ENCODE results near the gene CHN2.

The CHN2 gene

DNA sequence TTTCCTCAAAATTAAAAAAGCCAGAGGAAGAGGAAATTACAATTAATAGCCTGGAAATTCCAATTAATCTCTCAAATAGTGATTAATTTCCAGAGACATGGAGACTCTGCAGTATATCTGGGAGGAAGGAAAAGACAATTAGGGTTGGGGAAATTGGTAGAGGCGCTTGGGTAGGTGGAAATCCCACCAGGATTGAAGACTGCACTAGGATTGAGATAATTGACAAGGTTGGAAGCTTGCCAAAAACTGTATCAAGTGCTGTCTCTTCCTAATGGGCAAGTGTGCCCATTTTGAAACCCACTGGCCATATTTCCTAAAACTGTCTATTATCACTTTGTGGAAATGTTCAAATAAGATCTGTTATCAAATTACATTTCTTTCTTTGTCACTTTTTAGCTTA is 21.6 kb downstream of the CHN2 start:
- no peak for DNase-seq (ENCODE audit: low read depth, low spot score)

DNA sequence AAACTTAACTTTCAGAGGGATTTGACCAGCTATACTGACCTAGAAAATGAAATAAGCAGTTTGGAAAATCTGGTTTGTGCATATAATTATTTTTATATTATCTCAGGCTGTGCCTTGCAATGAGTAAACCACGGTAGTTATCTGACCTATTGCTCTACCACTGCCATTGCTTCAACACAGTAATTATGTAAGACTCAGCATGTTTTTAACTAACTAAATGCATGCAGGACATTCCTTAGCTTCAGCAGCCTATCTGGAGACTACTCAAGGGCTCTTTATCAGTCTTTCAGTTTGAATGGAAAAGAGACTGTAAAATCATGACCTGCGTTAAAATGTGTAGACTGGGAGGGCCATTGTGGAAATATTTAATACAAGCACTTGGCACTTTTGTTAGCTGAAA is 22.5 kb downstream of the CHN2 start:
- no peak overlapping the region for H3K27ac ChIP-seq
- DNase-seq (ENCODE audit: low read depth, low spot score): no peak

More for the DNA sequence above, 21.6 kb downstream of the CHN2 start:
- no peak overlapping the region for H3K27ac ChIP-seq

DNA sequence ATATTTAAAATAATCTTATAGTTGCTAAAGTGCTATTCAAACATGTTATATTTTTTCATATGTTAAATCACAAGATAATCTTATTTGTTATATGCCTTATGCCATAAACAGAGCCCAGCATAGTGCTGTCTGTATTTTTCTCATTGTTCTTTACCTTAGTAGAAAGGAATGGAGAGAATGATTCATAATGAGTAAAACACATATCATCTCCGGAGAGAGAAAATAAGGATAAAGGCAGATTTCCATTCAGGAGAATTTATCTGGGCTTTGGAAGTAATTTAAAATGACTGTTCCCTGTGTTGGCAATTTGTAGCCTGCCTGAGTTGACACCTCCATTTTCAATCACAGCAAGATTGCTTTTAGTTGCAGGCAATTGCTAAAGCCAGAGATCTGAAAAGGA is 30.2 kb downstream of the CHN2 start:
- no peak for DNase-seq (ENCODE audit: low read depth, low spot score)
- no peak overlapping the region for H3K27ac ChIP-seq

DNA sequence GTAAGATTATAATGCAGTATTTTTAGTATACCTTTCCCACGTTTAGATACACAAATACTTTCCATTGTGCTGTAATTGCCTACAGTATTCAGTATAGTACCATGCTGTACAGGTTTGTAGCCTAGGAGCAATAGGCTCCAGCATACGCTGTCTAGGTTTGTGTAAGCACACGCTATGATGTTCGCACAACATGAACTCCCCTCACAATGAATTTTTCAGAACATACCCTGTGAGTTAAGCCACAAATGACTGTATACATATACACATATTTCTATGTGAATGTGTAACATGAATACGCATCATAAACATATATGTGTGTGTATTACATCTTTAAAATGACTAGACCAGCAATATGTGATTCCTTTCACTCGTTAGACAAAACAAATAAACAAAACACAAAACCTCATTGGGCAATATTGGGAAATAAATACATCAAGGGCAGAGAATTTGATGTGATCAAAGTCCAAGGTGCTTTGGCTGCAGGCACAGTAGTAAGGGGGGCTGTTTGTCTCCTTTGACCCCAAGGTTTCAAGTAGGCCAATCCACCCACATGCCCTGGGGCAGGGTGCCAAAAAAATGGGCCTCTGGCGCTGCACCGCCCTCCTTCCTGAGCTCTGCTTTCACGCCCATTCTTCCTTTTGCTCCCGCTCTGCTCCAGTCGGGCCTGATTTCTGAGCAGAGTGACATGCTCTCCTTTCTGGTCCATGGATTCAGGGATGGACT is 33.9 kb downstream of the CHN2 start:
- H3K27ac ChIP-seq: no peak overlapping the region
- DNase-seq (ENCODE audit: low read depth, low spot score): no peak

DNA sequence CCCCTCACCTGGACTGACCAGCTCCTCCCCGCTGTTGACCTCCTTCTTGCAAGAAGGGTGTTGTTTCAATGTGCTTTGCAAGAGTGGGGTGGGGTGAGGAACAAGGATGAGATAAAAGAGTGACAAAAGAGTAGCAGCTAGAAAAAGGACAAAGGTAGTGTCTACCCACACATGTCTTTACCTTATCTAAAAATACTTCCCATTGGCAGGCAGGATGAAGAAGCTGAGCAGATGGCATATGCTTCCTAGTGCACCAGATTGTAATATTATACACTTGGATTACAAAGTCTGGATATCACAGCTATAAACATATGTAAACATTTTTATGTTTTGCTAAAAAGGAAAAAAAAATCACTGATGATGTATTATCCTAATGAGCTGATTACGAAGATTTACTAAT is 34.5 kb downstream of the CHN2 start:
- no peak for DNase-seq (ENCODE audit: low read depth, low spot score)
- H3K27ac ChIP-seq: no peak overlapping the region

DNA sequence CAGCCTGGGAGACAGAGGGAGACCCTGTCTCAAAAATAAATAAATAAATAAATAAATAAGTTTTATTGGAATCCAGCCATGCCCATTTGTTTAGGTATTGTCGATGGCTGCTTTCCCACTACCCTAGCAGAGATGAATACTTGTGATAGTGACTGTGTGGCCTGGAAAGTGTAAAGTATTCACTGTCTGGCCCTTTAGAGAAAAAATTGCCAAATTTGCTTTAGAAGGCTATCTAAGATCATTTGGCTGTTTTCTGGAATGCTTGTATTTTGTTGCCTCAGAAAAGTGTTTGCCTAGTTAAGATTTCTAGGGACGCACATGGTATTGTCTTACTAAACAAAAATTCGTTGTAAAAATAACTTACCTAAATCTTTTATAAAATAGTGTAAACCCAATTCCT is 35.4 kb downstream of the CHN2 start:
- no peak for DNase-seq (ENCODE audit: low read depth, low spot score)
- H3K27ac ChIP-seq: no peak overlapping the region

DNA sequence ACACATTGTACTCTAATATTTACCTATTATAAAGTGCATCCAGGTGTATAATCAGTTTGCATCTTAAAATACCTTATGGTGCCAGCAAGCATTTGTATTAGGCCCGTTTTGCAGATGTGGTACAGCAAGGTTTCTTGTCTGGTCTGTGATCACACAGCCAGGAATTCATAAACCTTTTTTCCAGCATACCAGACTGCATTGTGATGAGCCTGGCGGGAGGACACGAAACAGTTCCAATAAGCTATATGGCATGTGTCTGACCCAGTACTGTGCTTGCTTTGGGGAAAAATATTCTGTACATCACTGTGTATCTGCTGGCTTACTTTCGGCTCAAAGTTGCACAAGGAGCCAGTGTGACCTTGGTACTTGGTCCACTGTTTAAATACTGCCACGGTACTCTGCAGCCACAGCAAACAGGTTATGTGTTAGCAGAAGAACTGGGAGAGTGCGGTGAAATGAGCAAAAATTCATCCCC is 36.3 kb downstream of the CHN2 start:
- DNase-seq (ENCODE audit: low read depth, low spot score): no peak
- H3K27ac ChIP-seq: no peak overlapping the region

DNA sequence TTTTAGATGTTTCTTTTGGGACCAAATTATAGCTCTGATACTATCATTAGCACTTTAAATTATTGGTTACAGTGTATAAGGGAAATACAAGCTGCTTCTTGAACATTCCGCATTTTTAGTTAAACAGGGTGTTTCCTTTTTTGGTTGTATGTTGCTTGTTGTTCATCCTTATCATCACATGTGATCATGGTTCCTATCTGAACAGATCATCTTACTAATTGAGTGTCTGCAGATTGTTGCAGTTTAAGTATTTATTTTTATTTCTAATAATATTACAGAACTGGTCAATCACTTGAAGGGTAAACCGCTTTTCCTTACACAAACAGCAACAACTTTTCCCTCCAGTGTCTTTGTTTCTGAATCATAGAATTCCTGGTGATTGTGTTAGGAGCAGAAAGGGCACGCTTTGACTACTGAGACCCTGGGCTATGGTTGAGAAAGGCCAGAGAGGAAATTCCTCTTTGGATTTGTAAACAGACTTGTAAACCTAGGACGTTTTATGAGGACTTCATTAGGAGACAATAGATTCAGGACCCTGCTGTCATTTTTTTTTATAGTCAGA is 37.2 kb downstream of the CHN2 start:
- DNase-seq (ENCODE audit: low read depth, low spot score): no peak
- no peak overlapping the region for H3K27ac ChIP-seq

DNA sequence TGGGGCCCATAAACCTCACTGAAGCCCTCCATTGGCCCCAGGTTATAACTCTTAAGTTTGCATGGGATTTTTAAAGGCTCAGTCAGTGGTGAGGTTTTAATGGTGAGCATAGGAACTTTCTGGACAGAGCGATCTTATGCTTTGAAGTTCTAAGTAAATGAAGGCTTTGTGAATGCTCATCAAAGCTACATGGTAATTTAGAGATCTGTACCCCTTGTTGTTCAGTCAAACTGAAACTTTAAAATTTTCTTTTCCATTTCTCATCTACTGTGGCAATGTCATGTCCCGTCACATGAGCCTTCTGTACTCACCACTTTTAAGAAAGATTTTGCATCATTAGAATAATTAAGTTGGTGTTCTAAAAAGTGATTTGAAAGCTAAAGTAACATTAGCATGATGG is 39.9 kb downstream of the CHN2 start:
- no peak for DNase-seq (ENCODE audit: low read depth, low spot score)
- no peak overlapping the region for H3K27ac ChIP-seq

DNA sequence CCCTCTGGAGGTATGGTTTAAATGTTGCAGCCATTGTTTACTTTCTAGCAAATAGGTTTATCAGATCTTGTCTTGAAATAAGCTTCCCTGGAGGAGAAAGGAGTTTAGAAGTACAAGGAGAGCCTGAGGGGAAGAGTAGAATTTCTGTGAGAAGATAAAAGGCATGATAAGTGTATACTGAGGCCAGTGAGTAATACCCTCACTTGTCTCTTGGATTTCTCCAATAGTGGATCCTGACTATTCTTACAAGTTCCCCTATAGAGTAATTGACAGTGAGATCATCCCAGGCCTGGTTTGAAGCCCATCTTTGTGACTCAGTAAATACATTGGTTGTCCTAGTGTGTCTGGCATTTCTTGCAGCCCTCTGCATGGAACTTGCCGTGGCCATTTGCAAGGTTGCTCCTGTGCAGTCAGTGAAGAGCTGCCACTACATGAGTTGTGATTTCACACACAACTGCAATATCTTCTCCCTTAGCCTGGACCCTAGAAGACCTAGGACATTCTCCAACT is 41.6 kb downstream of the CHN2 start:
- no peak for DNase-seq (ENCODE audit: low read depth, low spot score)
- H3K27ac ChIP-seq: no peak overlapping the region

DNA sequence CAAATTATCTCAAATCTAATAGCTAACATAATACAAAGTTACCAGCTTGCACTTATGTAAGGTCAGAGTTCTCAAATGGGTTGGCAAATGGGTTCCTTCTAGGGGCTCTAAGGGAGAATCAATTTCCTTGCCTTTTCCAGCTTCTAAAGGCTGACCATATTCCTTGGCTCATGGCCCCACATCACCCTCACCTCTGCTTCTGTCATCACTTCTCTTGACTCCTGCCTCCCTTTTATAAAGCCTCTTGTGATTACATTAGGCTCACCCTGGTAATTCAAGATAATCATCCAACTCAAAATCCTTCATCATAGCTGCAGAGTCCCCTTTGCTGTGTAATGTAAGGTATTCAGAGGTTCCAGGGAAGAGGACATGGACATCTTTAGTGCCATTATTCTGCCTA is 42.1 kb downstream of the CHN2 start:
- no peak overlapping the region for H3K27ac ChIP-seq
- no peak for DNase-seq (ENCODE audit: low read depth, low spot score)

DNA sequence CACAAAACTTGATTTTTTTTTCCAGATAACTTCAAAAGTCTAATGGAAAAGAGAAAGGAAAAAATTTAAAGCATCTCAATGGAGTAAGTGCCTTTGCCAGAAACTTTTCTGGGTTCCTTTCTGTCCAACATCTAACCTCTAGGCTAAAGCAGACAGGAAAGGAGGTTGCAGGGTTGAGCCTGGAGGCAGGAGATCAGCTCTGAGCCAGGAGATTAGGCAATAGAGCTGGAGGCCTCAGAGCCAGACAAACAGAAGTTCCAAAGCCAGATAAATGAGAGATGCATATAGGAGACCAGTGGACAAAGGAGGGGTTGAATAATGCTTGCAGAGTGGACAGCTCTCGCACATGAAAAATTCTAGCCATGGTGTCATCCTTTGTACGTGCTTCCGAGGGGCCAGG is 42.9 kb downstream of the CHN2 start:
- DNase-seq (ENCODE audit: low read depth, low spot score): no peak
- H3K27ac ChIP-seq: no peak overlapping the region

DNA sequence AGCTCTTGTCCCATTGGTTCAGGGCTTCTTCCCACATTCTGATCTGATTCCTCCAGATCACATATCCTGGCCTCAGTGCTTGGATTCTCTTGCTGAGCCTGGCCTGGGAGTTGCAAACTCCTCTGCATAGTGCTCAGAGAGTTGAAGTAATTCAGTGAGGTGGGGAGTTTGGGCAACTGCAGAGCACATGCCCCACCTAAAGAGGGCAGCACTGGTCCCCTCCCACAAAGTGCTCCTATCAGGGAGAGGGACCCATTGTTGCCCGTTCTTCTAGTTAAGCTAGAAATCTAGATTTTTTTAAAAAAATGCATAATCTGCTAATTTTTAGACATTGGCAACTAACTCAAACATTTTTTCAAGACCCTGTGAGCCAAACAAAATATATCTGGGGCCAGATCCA is 45.1 kb downstream of the CHN2 start:
- no peak overlapping the region for H3K27ac ChIP-seq
- no peak for DNase-seq (ENCODE audit: low read depth, low spot score)

DNA sequence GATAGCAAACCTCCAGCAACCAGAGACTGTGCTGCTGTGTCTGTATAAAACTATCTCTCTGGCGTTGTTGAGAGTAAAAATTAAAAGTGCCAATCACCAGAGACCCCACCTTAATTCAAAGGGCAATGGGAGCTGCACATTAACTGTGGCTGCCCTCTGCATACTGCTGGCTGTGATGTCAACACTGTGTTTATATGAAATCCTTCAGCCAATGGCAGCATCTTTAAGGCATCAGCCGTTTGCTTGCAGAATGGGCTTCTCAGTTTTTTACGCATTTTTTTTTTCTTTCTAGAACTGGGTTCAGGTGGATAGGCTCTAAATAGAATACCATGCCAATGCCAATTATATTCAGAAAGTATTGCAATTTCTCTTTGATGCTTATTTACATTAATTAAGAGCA is 47.7 kb downstream of the CHN2 start:
- no peak for DNase-seq (ENCODE audit: low read depth, low spot score)
- H3K27ac ChIP-seq: no peak overlapping the region

DNA sequence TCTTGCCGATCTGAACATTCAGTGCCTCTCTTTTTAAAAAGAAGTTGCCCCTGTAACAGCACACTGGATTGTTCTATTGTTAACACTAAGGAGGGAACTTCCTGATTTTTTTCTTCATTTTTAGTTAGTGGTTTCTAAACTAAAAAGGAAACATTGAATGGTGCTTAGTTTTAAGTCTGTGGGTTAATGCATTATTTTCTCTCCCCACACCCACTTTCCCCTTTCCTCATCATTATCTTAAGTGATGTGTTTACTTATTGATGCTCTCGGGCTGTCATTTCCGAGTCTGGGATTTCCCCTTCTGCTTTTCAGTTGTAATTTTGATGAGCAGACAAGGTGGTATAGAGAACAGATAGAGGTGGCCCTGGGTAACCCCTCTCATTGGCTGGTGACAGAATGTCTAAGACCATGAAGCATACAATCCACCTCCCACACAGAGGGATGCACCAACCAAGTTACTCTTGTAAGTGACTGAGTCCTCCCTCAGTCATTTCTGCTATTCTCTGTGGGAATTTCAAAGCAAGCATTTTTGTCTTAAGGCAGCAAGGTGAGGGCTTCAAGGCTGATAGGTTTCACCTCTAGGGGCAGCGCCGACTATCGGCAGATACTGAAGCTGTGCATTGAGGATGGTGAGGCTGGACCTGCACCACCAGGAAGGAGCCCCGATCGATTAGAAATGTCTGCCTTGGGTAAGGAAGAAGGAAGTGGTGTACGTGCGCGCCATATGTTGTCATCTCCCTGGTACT is 49.5 kb downstream of the CHN2 start:
- no peak overlapping the region for H3K27ac ChIP-seq
- DNase-seq (ENCODE audit: low read depth, low spot score): no peak

DNA sequence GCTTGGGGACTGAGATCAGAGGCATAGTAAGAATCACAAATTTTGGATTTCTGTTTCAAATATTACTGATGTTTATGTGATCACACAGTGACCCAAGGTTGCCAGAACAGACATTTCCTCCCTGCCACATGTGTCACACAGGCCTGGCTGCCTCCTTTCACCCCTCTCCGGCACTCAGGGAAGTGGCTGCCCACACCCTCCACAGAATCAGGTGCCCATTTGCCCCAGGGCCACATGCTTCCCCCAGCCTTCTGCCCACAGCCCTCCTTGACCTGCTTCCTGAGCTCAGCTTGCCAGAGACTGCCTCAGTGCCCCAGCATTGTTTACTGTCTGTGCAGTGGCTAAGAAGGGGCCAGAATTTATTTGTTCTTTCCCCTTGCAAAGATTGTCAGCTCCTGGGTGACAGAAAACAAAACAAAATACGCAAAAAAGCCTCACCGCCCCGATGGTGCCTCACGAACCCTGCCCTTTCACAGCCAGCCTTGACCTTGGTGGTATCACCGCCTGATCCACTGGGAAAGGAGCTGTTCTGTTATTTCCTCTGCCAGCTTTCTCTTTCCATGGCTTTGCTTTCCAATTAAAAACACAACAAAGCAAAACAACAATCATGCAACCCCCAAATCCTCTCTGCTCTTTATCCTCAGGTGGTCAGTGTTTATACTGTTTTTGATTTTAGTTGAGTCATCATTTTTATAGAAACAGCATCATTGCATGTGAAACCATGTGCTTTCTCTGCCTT is 52.8 kb downstream of the CHN2 start:
- no peak overlapping the region for H3K27ac ChIP-seq

DNA sequence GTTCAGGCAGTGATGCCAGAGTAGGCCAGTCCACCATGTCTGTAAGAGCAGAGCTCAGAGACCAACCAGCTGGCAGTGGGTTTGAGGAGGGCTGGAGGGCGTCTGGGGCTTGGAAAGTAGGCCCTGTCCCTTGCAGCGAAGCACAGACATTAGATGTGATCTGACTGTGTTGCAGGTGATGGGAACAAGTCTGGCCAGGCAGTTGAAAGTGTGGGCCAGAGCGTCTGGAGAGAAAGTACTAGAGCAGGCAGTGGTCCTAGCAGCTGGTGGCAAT is 53.3 kb downstream of the CHN2 start:
- no peak for DNase-seq (ENCODE audit: low read depth, low spot score)
- H3K27ac ChIP-seq: no peak overlapping the region

More for the DNA sequence above, 52.8 kb downstream of the CHN2 start:
- DNase-seq (ENCODE audit: low read depth, low spot score): no peak

DNA sequence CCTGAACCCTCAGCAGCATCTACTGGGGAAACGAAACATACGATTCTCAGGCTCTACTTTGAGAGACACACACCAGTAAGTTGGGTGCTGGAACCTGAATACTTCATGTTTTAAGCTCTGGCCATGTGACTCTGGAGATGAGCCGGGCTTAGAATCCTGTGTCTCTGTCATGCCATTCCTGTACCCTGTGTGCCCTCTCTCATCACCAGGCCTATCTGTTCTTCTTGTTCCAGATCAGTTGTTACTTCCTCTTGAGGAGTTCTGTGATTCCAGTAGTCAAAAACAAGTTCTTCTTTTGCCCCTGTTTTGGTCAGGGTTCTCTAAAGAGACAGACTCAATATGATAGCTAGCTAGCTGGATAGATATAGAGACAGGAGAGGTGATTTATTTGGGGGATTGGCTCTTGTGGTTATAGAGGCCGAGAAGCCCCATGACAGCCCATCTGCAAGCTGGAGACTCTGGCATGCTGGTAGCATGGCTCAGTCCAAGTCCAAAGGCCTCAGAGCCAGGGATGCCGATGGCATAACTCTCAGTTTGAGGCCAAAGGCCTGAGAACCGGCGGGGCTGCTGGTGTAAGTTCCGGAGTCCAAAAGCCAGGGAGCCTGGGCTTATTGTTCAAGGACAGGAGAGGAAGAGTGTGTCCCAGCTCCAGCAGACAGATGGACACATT is 54.3 kb downstream of the CHN2 start:
- H3K27ac ChIP-seq: no peak overlapping the region

DNA sequence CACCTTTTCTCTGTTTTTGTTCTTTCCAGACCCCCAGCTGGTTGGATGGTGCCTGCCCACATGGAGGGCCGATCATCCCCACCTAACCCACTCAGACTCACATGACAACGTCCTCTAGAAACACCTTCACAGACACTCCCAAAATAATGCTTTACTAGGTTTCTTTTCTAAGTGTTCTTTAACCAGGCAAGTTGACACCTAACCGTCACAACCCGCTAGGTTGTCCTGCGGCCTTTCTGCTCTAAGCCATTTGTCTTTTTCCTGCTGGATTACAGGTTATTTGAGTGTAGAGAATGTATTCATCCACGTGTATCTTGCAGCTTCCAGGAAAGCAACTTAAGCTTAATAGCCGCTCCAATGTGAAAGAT is 54.8 kb downstream of the CHN2 start:
- DNase-seq (ENCODE audit: low read depth, low spot score): no peak
- no peak overlapping the region for H3K27ac ChIP-seq

More for the DNA sequence above, 54.3 kb downstream of the CHN2 start:
- no peak for DNase-seq (ENCODE audit: low read depth, low spot score)

DNA sequence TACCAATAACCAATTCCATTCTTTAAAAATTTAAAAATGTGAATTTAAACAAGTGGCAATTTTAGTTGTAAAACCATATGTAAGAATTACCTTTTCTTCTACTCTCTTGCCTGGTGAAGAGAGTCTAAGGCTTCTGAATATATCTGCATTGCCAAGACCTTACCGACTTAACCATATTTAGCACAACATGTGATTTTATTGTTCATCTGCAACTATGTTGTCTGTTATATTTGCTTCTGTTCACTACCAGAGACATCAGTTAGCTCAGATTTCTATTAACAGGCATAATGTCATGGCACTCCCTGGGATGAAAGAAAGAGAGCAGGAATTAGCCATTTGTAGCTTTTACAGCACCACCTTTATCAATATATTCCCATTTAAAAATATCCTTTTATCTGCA is 55.3 kb downstream of the CHN2 start:
- H3K27ac ChIP-seq: no peak overlapping the region
- DNase-seq (ENCODE audit: low read depth, low spot score): no peak
